Endothelial cell of umbilical vein (primary cell): ENCODE results near the gene DUSP6. TPM values are rescaled to one million over a fixed set of nuclear protein-coding genes. Genes with fewer than 3 reads are reported as not detected.

Experiments
- BruUV-seq: library from RNA; stranded (reverse); fragments of 400-500 nt; replicated peaks from 2 replicates; lab custom pipeline; 2021; lab: Mats Ljungman, UMichigan
- CTCF ChIA-PET: fragments of 300-600, 350-600 bp; sonication (Branson Sonifier 250); formaldehyde crosslinking; loops from one replicate; lab custom pipeline; 2021; ENCODE audit warnings: antibody characterized with exemption, inconsistent platforms; lab: Charles Lee
- POLR2A ChIA-PET: fragments of 300-600, 350-600 bp; sonication (Branson Sonifier 250); formaldehyde crosslinking; loops from one replicate; lab custom pipeline; 2021; ENCODE audit warnings: antibody characterized with exemption, inconsistent platforms; lab: Charles Lee
- DNase-seq: peaks from one replicate; pipeline ENCODE4 v3.0.0-alpha.2; 2011; ENCODE audit warnings: low read depth, low spot score
- FAIRE-seq: peaks from 2 replicates; lab custom pipeline; 2011; peaks lifted over from hg19 to GRCh38; lab: Jason Lieb, UNC
- H2AFZ ChIP-seq: 2 replicates; pipeline ENCODE4 v1.6.0; 2012; ENCODE audit warnings: low read depth, low read length, control low read depth, inconsistent platforms
- H3K27ac ChIP-seq: 2 replicates; pipeline ENCODE4 v1.5.1; 2011; ENCODE audit warnings: low read depth, mild to moderate bottlenecking, control low read depth, low read length, moderate library complexity; ENCODE audit not compliant: insufficient read depth
- H3K27me3 ChIP-seq, 2 experiments: 2 replicates each; pipeline versions ENCODE4 v1.6.0 to v1.6.1; 2011; ENCODE audit warnings: low read length in 2 of 2, mixed read lengths in 1 of 2; ENCODE audit not compliant: control insufficient read depth in 2 of 2, insufficient read depth in 2 of 2
- H3K36me3 ChIP-seq, 2 experiments: 2 replicates in 1 of 2; 3 replicates in 1 of 2; pipeline ENCODE4 v1.5.1; 2011; ENCODE audit warnings: low read length in 2 of 2, mild to moderate bottlenecking in 1 of 2, moderate library complexity in 1 of 2; ENCODE audit not compliant: control insufficient read depth in 2 of 2, insufficient read depth in 2 of 2; ENCODE audit errors: extremely low read depth in 1 of 2
- H3K4me1 ChIP-seq: 3 replicates; pipeline ENCODE4 v1.5.1; 2011; ENCODE audit warnings: mild to moderate bottlenecking, low read length; ENCODE audit not compliant: control insufficient read depth, insufficient read depth; ENCODE audit errors: extremely low read depth
- H3K4me2 ChIP-seq: 2 replicates; pipeline ENCODE4 v1.6.1; 2011; ENCODE audit warnings: low read length, control low read depth, mixed read lengths; ENCODE audit not compliant: insufficient read depth
- H3K4me3 ChIP-seq, 3 experiments: fragments of 200-600 bp in 1 of 3; sonication (generic), shearing (Covaris generic) in 1 of 3; replicated peaks in 1 of 3; 2 replicates each; pipeline ENCODE4 v1.5.1; 2011 to 2016; ENCODE audit warnings: control low read depth in 3 of 3, low read length in 3 of 3, mild to moderate bottlenecking in 2 of 3, inconsistent platforms in 1 of 3, low read depth in 1 of 3, moderate library complexity in 1 of 3; ENCODE audit not compliant: insufficient read depth in 1 of 3
- H3K79me2 ChIP-seq: 2 replicates; pipeline ENCODE4 v1.6.0; 2012; ENCODE audit warnings: low read length, inconsistent platforms; ENCODE audit not compliant: control insufficient read depth, insufficient read depth
- H3K9ac ChIP-seq: replicated peaks from 2 replicates; pipeline ENCODE3; 2011; ENCODE audit warnings: low read length, control low read depth; ENCODE audit not compliant: insufficient read depth; ENCODE audit errors: extremely low read depth
- H3K9me1 ChIP-seq: replicated peaks from 3 replicates; pipeline ENCODE4 v1.6.0; 2011; ENCODE audit warnings: mild to moderate bottlenecking, low read length; ENCODE audit not compliant: control insufficient read depth, insufficient read depth; ENCODE audit errors: extremely low read depth
- H3K9me3 ChIP-seq: replicated peaks from 2 replicates; pipeline ENCODE4 v1.5.1; 2012; ENCODE audit warnings: low read length, inconsistent platforms; ENCODE audit not compliant: control insufficient read depth, insufficient read depth
- H4K20me1 ChIP-seq: replicated peaks from 2 replicates; pipeline ENCODE3; 2011; ENCODE audit warnings: mild to moderate bottlenecking, low read length; ENCODE audit not compliant: control insufficient read depth, insufficient read depth; ENCODE audit errors: extremely low read depth
- EZH2 ChIP-seq: IDR thresholded peaks from 2 replicates; pipeline ENCODE4 v1.6.1; 2012; ENCODE audit warnings: borderline replicate concordance, low read depth, mild to moderate bottlenecking, moderate library complexity, low read length, inconsistent platforms; ENCODE audit not compliant: severe bottlenecking
- FOS ChIP-seq: IDR thresholded peaks from 2 replicates; pipeline ENCODE4 v1.6.1; 2011; ENCODE audit warnings: mild to moderate bottlenecking, low read length, moderate library complexity, borderline replicate concordance; ENCODE audit not compliant: insufficient read depth
- GATA2 ChIP-seq: IDR thresholded peaks from 2 replicates; pipeline ENCODE4 v1.7.0; 2011; ENCODE audit warnings: low read depth, mild to moderate bottlenecking, moderate library complexity, mixed read lengths, low read length; ENCODE audit not compliant: insufficient read length, insufficient read depth
- JUN ChIP-seq: IDR thresholded peaks from 2 replicates; pipeline ENCODE4 v1.6.1; 2011; ENCODE audit warnings: borderline replicate concordance, low read depth; ENCODE audit not compliant: insufficient read length, insufficient read depth
- MAX ChIP-seq: IDR thresholded peaks from 2 replicates; pipeline ENCODE4 v1.6.1; 2011; ENCODE audit not compliant: insufficient read depth, insufficient read length
- MYC ChIP-seq: IDR thresholded peaks from one replicate; pipeline ENCODE4 v1.6.1; 2011; ENCODE audit warnings: mild to moderate bottlenecking, low read depth, low read length
- POLR2A ChIP-seq: IDR thresholded peaks from 2 replicates; pipeline ENCODE4 v1.6.1; 2012; ENCODE audit warnings: low read depth, mild to moderate bottlenecking, control low read depth, low read length
- POLR2AphosphoS5 ChIP-seq: IDR thresholded peaks from 2 replicates; pipeline ENCODE4 v1.6.1; 2012; ENCODE audit warnings: low read depth, mild to moderate bottlenecking, control low read depth, low read length, moderate library complexity; ENCODE audit not compliant: insufficient read depth
- dilution Hi-C: fragments of 300-500 bp; cut with MboI; formaldehyde crosslinking; loops from one replicate; pipeline ENCODE4 v1.15.0; 2019; ENCODE audit warnings: low sequenced_read_pairs; ENCODE audit not compliant: extremely low pct_ligation_motif_present
- intact Hi-C: fragments of 100-400 bp; cut with micrococcal nuclease; formaldehyde crosslinking; loops from one replicate; pipeline ENCODE4 v1.10.0; 2022
- polyA plus RNA-seq, 4 experiments: library from polyadenylated mRNA; depleted of rRNA in 3 of 4; stranded (reverse) in 3 of 4; unstranded in 1 of 4; fragments of >200 nt; gene quantifications; 2 replicates each; pipeline versions ENCODE4 v1.2.1 to v1.2.3, GENCODE V29; 2011 to 2012; ENCODE audit warnings: missing spikeins in 1 of 4
- small RNA-seq: library from RNA; depleted of rRNA; stranded (forward); fragments of <200 nt; gene quantifications from one replicate; pipeline ENCODE3, GENCODE V24; 2012; ENCODE audit warnings: low replicate concordance, low read depth; ENCODE audit not compliant: insufficient read depth, insufficient read length
- total RNA-seq: library from RNA; stranded (reverse); gene quantifications from 2 replicates; pipeline ENCODE4 v1.2.3, GENCODE V29; 2021
- TF ChIP-seq, protein P1 (sequence below), 2 donors: IDR thresholded peaks; 1 replicate in 1 of 2; 2 replicates in 1 of 2; pipeline ENCODE4 v1.5.1; 2011; ENCODE audit warnings: low read length in 2 of 2, mild to moderate bottlenecking in 2 of 2, moderate library complexity in 2 of 2, control low read depth in 1 of 2, inconsistent platforms in 1 of 2, low read depth in 1 of 2; ENCODE audit not compliant: insufficient read depth in 1 of 2; ENCODE audit errors: extremely low read depth in 1 of 2

The DUSP6 gene
- total and polyA plus RNA-seq, 2 donors (not counting 3 experiments of a cell fraction or from before 2014, with no cell fraction given): 148 to 149 TPM

GRCh38 chr12:89299417-89299816, 52.9 kb downstream of the DUSP6 start:
- BruUV-seq: no TSS peak
- Histone ChIP-seq H3K4me2 (no peak overlapping the region), H3K36me3 (no peaks in the 10 kb centered on the region), H3K27ac (no peak overlapping the region), H3K4me3 (no peak overlapping the region), H4K20me1 (no peaks in the 10 kb centered on the region), H3K9me1 (no peaks in the 10 kb centered on the region), H3K27me3 (no peaks in the 10 kb centered on the region), H3K9ac (no peak overlapping the region), H2AFZ (no peak overlapping the region), H3K79me2 (no peaks in the 10 kb centered on the region), H3K9me3 (no peaks in the 10 kb centered on the region), H3K4me1 (no peaks in the 10 kb centered on the region)
- ChIA-PET POLR2A (no interaction called here), CTCF (interaction anchor here (1.3 kb wide), 1 partner anchor 17 kb away, joined by 3 read pairs; no protein-coding TSS in a partner anchor)
- dilution Hi-C loops (no loop called here), intact Hi-C loops (no loop called here)
- TF ChIP-seq POLR2AphosphoS5 (no peak), FOS (no peak), MAX (no peak), POLR2A (no peak), MYC (no peak), JUN (no peak), GATA2 (no peak), EZH2 (no peak)
- TF ChIP-seq, protein P1, sequence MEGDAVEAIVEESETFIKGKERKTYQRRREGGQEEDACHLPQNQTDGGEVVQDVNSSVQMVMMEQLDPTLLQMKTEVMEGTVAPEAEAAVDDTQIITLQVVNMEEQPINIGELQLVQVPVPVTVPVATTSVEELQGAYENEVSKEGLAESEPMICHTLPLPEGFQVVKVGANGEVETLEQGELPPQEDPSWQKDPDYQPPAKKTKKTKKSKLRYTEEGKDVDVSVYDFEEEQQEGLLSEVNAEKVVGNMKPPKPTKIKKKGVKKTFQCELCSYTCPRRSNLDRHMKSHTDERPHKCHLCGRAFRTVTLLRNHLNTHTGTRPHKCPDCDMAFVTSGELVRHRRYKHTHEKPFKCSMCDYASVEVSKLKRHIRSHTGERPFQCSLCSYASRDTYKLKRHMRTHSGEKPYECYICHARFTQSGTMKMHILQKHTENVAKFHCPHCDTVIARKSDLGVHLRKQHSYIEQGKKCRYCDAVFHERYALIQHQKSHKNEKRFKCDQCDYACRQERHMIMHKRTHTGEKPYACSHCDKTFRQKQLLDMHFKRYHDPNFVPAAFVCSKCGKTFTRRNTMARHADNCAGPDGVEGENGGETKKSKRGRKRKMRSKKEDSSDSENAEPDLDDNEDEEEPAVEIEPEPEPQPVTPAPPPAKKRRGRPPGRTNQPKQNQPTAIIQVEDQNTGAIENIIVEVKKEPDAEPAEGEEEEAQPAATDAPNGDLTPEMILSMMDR (IDR thresholded peaks at IDR 0.05; ENCODE audit: extremely low read depth in 1 of 2, insufficient read depth in 1 of 2, low read depth in 1 of 2, low read length in 2 of 2): no peak
- DNase-seq (no peak), FAIRE-seq (no peak)

Small RNA genes within 50 kb of the gene (small RNA-seq; reads per million reads assigned to genes)
- not detected for gene MRPS6P4

Other genes starting within 250 kb of the DUSP6 start
- 9.8 and 10.9 TPM in 2 replicates for gene GALNT4, start 172.3 kb upstream of the DUSP6 start, total RNA-seq
- 1.3 and 2.0 TPM in 2 replicates for gene GALNT4, start 172.3 kb upstream of the DUSP6 start, polyA plus RNA-seq
- gene POC1B, start 173.5 kb upstream of the DUSP6 start, total RNA-seq: 18.2 and 22.9 TPM in 2 replicates
- gene POC1B, start 173.5 kb upstream of the DUSP6 start, polyA plus RNA-seq: 6.5 and 7.1 TPM in 2 replicates